ENCODE data around the gene PRKG1.

DNA sequence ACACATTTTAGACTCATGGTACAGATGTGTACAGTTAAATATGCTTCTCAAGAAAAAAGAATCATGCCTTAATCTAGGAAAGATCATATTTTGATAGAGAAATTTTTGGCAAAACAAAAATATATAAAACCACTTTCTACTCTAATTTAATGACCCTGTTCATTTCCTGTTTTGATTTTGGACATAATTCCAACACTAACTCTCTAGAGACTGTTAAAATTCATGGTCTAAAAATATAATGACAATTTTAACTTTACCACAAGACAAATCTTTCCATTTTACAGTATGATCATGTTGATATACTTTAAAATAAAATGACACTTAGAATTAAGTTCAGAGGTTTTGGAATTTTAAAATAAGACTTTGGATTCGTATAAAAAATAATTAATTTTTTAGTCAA, 45.2 kb downstream of the PRKG1 start:
- no peak for TF ChIP-seq POLR2A (IDR thresholded peaks at IDR 0.05; ENCODE audit: low read depth, low read length)
- no peak for TF ChIP-seq BHLHE40 (IDR thresholded peaks at IDR 0.05; ENCODE audit: low read depth, low read length)
- no peak for TF ChIP-seq RAD21 (IDR thresholded peaks at IDR 0.05; ENCODE audit: low read length)
- TF ChIP-seq, protein P1, sequence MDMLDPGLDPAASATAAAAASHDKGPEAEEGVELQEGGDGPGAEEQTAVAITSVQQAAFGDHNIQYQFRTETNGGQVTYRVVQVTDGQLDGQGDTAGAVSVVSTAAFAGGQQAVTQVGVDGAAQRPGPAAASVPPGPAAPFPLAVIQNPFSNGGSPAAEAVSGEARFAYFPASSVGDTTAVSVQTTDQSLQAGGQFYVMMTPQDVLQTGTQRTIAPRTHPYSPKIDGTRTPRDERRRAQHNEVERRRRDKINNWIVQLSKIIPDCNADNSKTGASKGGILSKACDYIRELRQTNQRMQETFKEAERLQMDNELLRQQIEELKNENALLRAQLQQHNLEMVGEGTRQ (IDR thresholded peaks at IDR 0.05; ENCODE audit: low read depth, low read length), result no peak
- TF ChIP-seq, protein P2, sequence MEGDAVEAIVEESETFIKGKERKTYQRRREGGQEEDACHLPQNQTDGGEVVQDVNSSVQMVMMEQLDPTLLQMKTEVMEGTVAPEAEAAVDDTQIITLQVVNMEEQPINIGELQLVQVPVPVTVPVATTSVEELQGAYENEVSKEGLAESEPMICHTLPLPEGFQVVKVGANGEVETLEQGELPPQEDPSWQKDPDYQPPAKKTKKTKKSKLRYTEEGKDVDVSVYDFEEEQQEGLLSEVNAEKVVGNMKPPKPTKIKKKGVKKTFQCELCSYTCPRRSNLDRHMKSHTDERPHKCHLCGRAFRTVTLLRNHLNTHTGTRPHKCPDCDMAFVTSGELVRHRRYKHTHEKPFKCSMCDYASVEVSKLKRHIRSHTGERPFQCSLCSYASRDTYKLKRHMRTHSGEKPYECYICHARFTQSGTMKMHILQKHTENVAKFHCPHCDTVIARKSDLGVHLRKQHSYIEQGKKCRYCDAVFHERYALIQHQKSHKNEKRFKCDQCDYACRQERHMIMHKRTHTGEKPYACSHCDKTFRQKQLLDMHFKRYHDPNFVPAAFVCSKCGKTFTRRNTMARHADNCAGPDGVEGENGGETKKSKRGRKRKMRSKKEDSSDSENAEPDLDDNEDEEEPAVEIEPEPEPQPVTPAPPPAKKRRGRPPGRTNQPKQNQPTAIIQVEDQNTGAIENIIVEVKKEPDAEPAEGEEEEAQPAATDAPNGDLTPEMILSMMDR (conservative IDR thresholded peaks at IDR 0.05; ENCODE audit: low read depth, low read length), result no peak
- no peak for TF ChIP-seq MAZ (IDR thresholded peaks at IDR 0.05; ENCODE audit: borderline replicate concordance, low read depth, low read length)
- no peak for TF ChIP-seq MAFK (IDR thresholded peaks at IDR 0.05; ENCODE audit: low read depth, low read length)
- no peak for TF ChIP-seq RFX5 (IDR thresholded peaks at IDR 0.05; ENCODE audit: low read depth, low read length)
- no peak for TF ChIP-seq NFE2L2 (IDR thresholded peaks at IDR 0.05; ENCODE audit: low read depth, low read length)
- no peak for TF ChIP-seq MXI1 (IDR thresholded peaks at IDR 0.05; ENCODE audit: borderline replicate concordance, low read depth, low read length)
- no peak for TF ChIP-seq CHD1 (IDR thresholded peaks at IDR 0.05; ENCODE audit: low read depth, low read length)
